ENCODE data around the gene COX8A. TPM values are rescaled to one million over a fixed set of nuclear protein-coding genes. Genes with fewer than 3 reads are reported as not detected.

COX8A gene
- total and polyA plus RNA-seq, 2 of the 8 experiments (the other 6 are each of a cell fraction or from before 2014, with no cell fraction given) = 365 to 1,720 TPM

- H3K56ac ChIP-seq (replicated peaks; ENCODE audit: insufficient read length, low read depth, low read length) = no peak overlapping the region
- H2AK5ac ChIP-seq (ENCODE audit: low read depth, low read length) = no peak overlapping the region
- FAIRE-seq (no peak), DNase-seq (ENCODE audit: low read depth in 1 of 2, low spot score in 2 of 2) (no peak)
- 93% methylated on average over 23 of the region's 27 CpGs; no CpG with 5 or more reads in 1 of the 2 experiments for WGBS, 2 experiments (ENCODE audit: extremely low coverage in 1 of 2, insufficient coverage in 1 of 2, insufficient read length in 1 of 2, insufficient replicate concordance in 2 of 2, low coverage in 1 of 2, low lambda C conversion rate in 2 of 2, missing lambda C conversion rate in 1 of 2)
- H2BK12ac ChIP-seq (ENCODE audit: low read depth, low read length) = no peak overlapping the region
- CTCF ChIA-PET (ENCODE audit: partially characterized antibody) = interaction anchor here (0.7 to 6.8 kb wide), 6 partner anchors 11 to 153 kb away, joined by 3 to 171 read pairs (median 8); no protein-coding TSS in a partner anchor
- H3K23ac ChIP-seq (ENCODE audit: insufficient read length) = no peak overlapping the region
- H2BK120ac ChIP-seq (replicated peaks; ENCODE audit: low read depth, low read length) = no peak overlapping the region
- peaks cover 5 to 18% (median 13%) of the 10 kb centered on the region in 4 experiments; a peak in 6 of 7 replicates for H3K27me3 ChIP-seq (replicated peaks in 1 of 4; ENCODE audit: control insufficient read depth in 3 of 4, extremely low read depth in 1 of 4, insufficient read depth in 3 of 4, low read length in 3 of 4)
- H3K4me2 ChIP-seq (ENCODE audit: insufficient read depth in 1 of 2, low read depth in 2 of 2, low read length in 2 of 2) = no peak overlapping the region
- H3K9ac ChIP-seq (replicated peaks in 1 of 4; ENCODE audit: extremely low read depth in 1 of 4, low read depth in 3 of 4, low read length in 3 of 4) = no peak overlapping the region
- no peak overlapping the region for H4K91ac ChIP-seq (replicated peaks; ENCODE audit: insufficient read length, low read length)
- no peaks in the 10 kb centered on the region for H3K9me3 ChIP-seq (ENCODE audit: insufficient read depth in 2 of 2, low read depth in 1 of 2, low read length in 1 of 2)
- peaks cover 7 to 24% (median 15%) of the 10 kb centered on the region in 4 experiments for H3K36me3 ChIP-seq (ENCODE audit: control insufficient read depth in 2 of 4, insufficient read depth in 4 of 4, low read length in 3 of 4)
- H3K23me2 ChIP-seq (ENCODE audit: low read depth, low read length) = peaks cover 18% of the 10 kb centered on the region; the same call in 1 of the 2 replicates
- no peak overlapping the region for H2BK15ac ChIP-seq (ENCODE audit: low read length)
- H3K4ac ChIP-seq (replicated peaks; ENCODE audit: insufficient read length, low read depth, low read length) = no peak overlapping the region
- no peak overlapping the region for H2BK5ac ChIP-seq (ENCODE audit: low read depth, low read length)
- H3K18ac ChIP-seq (ENCODE audit: extremely low read depth, low read length) = no peak overlapping the region
- H4K8ac ChIP-seq (ENCODE audit: extremely low read depth, insufficient read depth, low read length) = no peak overlapping the region; the same call in 1 of the 2 replicates
- peaks cover 2 to 23% (median 9%) of the 10 kb centered on the region in 4 experiments; a peak in 6 of 7 replicates for H3K4me1 ChIP-seq (replicated peaks in 1 of 4; ENCODE audit: control insufficient read depth in 3 of 4, insufficient read depth in 4 of 4, low read length in 3 of 4)
- H4K5ac ChIP-seq (ENCODE audit: insufficient read length, low read depth, low read length) = no peak overlapping the region
- H3K27ac ChIP-seq (ENCODE audit: low read depth, low read length) = no peak overlapping the region
- H4K20me1 ChIP-seq (replicated peaks in 1 of 2; ENCODE audit: control insufficient read depth in 1 of 2, insufficient read depth in 2 of 2, low read length in 2 of 2) = peaks cover 6 to 35% of the 10 kb centered on the region in 2 experiments
- POLR2A ChIA-PET (ENCODE audit: partially characterized antibody) = interaction anchor here (0.7 to 5.1 kb wide), 9 partner anchors 8 to 223 kb away, joined by 3 to 46 read pairs (median 4); partner anchors contain the start of genes COX8A and FERMT3
- H3K79me2 ChIP-seq (ENCODE audit: control insufficient read depth in 1 of 2, insufficient read depth in 2 of 2, low read length in 2 of 2) = peaks cover 0 to 2% of the 10 kb centered on the region in 2 experiments; a peak in 1 of 4 replicates
- no peak overlapping the region for H3K4me3 ChIP-seq (ENCODE audit: extremely low read depth in 1 of 4, insufficient read depth in 2 of 4, low read depth in 3 of 4, low read length in 4 of 4)
- H2AFZ ChIP-seq (ENCODE audit: low read length) = no peak overlapping the region
- H3K14ac ChIP-seq (ENCODE audit: insufficient read length) = no peak overlapping the region
- H2BK20ac ChIP-seq (ENCODE audit: low read length) = no peak overlapping the region
- peaks cover 13% of the 10 kb centered on the region for H3K79me1 ChIP-seq (ENCODE audit: low read depth, low read length)
- TF ChIP-seq MAFK (IDR thresholded peaks at IDR 0.05; ENCODE audit: low read depth, low read length) = no peak
- TF ChIP-seq NANOG (IDR thresholded peaks at IDR 0.05; ENCODE audit: insufficient read depth, low read depth, low read length, poor library complexity, severe bottlenecking) = no peak
- no peak for TF ChIP-seq SIX5 (IDR thresholded peaks at IDR 0.05; ENCODE audit: low read depth, low read length)
- no peak for TF ChIP-seq SP4 (IDR thresholded peaks at IDR 0.05; ENCODE audit: low read length)
- TF ChIP-seq KDM4A (IDR thresholded peaks at IDR 0.05; ENCODE audit: low read depth, low read length, severe bottlenecking) = no peak
- no peak for TF ChIP-seq RAD21 (IDR thresholded peaks at IDR 0.05 in 1 of 2, conservative IDR thresholded peaks at IDR 0.05 in 1 of 2; ENCODE audit: low read depth in 2 of 2, low read length in 2 of 2)
- TF ChIP-seq FOSL1 (IDR thresholded peaks at IDR 0.05; ENCODE audit: insufficient read depth, low read depth, low read length) = no peak
- TF ChIP-seq TAF1 (IDR thresholded peaks at IDR 0.05; ENCODE audit: low read depth, low read length) = no peak
- no peak for TF ChIP-seq CTCF (IDR thresholded peaks at IDR 0.05; ENCODE audit: control extremely low read depth in 1 of 3, insufficient read depth in 1 of 3, low read depth in 1 of 3, low read length in 3 of 3)
Measured at GRCh38 chr11:63997104-63997700, 22.8 kb downstream of the COX8A start.
